HEK293 (cell line): ENCODE results near the gene MGME1.

Experiments used
- CTCF ChIP-seq: fragments of 450-650 bp; formaldehyde crosslinking; IDR thresholded peaks from 2 replicates; pipeline ENCODE4 v1.5.1; 2016; ENCODE audit warnings: missing biosample characterization, missing genetic modification characterization
- SETDB1 ChIP-seq: IDR thresholded peaks from one replicate; pipeline ENCODE4 v1.6.1; 2017; ENCODE audit warnings: mild to moderate bottlenecking, low read length, moderate library complexity, mixed read lengths; ENCODE audit not compliant: insufficient read length
- ZNF324 ChIP-seq: fragments of 450-650 bp; formaldehyde crosslinking; IDR thresholded peaks from 2 replicates; pipeline ENCODE4 v1.5.1; 2016; ENCODE audit warnings: missing biosample characterization, missing genetic modification characterization
- ZNF747 ChIP-seq: fragments of 450-650 bp; formaldehyde crosslinking; IDR thresholded peaks from 2 replicates; pipeline ENCODE4 v1.5.1; 2016; ENCODE audit warnings: missing biosample characterization, missing genetic modification characterization
- ZNF791 ChIP-seq: fragments of 450-650 bp; formaldehyde crosslinking; IDR thresholded peaks from 2 replicates; pipeline ENCODE4 v1.5.1; 2016; ENCODE audit warnings: missing biosample characterization, missing genetic modification characterization
- ZXDB ChIP-seq: fragments of 450-650 bp; formaldehyde crosslinking; IDR thresholded peaks from 2 replicates; pipeline ENCODE4 v1.5.1; 2016; ENCODE audit warnings: missing biosample characterization, missing genetic modification characterization

- no peak for TF ChIP-seq CTCF (tag by site-specific recombination)
- no peak for TF ChIP-seq SETDB1
- no peak for TF ChIP-seq ZXDB (tag by site-specific recombination)
- TF ChIP-seq ZNF324 (tag by site-specific recombination) = no peak
- no peak for TF ChIP-seq ZNF747 (tag by site-specific recombination)
- TF ChIP-seq ZNF791 (tag by site-specific recombination) = no peak
Measured at GRCh38 chr20:17964073-17964472, 4.7 kb upstream of the MGME1 start.
